Astrocyte (in vitro differentiated cells and primary cell): ENCODE measurements around the gene URB1. TPM values are rescaled to one million over a fixed set of nuclear protein-coding genes. Genes with fewer than 3 reads are reported as not detected.

Experiments
- DNase-seq: peaks from one replicate; pipeline ENCODE4 v3.0.0-alpha.2; 2010; ENCODE audit warnings: low read depth
- FAIRE-seq: peaks from 2 replicates; lab custom pipeline; 2011; peaks lifted over from hg19 to GRCh38; lab: Jason Lieb, UNC
- H2AFZ ChIP-seq: 2 replicates; pipeline ENCODE4 v1.6.0; 2012; ENCODE audit warnings: low read depth, low read length, inconsistent platforms
- H3K27ac ChIP-seq: 2 replicates; pipeline ENCODE4 v1.5.1; 2011; ENCODE audit warnings: low read depth, low read length, inconsistent platforms
- H3K27me3 ChIP-seq: 2 replicates; pipeline ENCODE4 v1.6.0; 2011; ENCODE audit warnings: low read length, inconsistent platforms; ENCODE audit not compliant: insufficient read depth
- H3K36me3 ChIP-seq: 2 replicates; pipeline ENCODE4 v1.5.1; 2011; ENCODE audit warnings: low read length, inconsistent platforms; ENCODE audit not compliant: insufficient read depth
- H3K4me1 ChIP-seq: 2 replicates; pipeline ENCODE4 v1.5.1; 2011; ENCODE audit warnings: low read length, inconsistent platforms; ENCODE audit not compliant: insufficient read depth
- H3K4me2 ChIP-seq: 2 replicates; pipeline ENCODE4 v1.6.0; 2012; ENCODE audit warnings: low read length, inconsistent platforms
- H3K4me3 ChIP-seq: 2 replicates; pipeline ENCODE4 v1.5.1; 2011; ENCODE audit warnings: low read depth, mild to moderate bottlenecking, low read length, inconsistent platforms; ENCODE audit not compliant: insufficient read depth
- H3K79me2 ChIP-seq: 2 replicates; pipeline ENCODE4 v1.6.0; 2012; ENCODE audit warnings: mild to moderate bottlenecking, low read length, inconsistent platforms; ENCODE audit not compliant: insufficient read depth
- H3K9ac ChIP-seq: 2 replicates; pipeline ENCODE4 v1.6.0; 2012; ENCODE audit warnings: mild to moderate bottlenecking, low read length, inconsistent platforms
- H3K9me3 ChIP-seq: 2 replicates; pipeline ENCODE4 v1.5.1; 2012; ENCODE audit warnings: low read depth, mild to moderate bottlenecking, low read length, inconsistent platforms; ENCODE audit not compliant: insufficient read depth
- H4K20me1 ChIP-seq: 2 replicates; pipeline ENCODE4 v1.6.0; 2012; ENCODE audit warnings: low read length, inconsistent platforms; ENCODE audit not compliant: insufficient read depth
- H3K27ac Mint-ChIP-seq: one replicate; pipeline ENCODE4 v1.8.0; 2021; ENCODE audit warnings: mild to moderate bottlenecking, mixed read lengths; ENCODE audit not compliant: unreplicated experiment
- H3K27me3 Mint-ChIP-seq: one replicate; pipeline ENCODE4 v1.8.0; 2021; ENCODE audit warnings: low read depth, mixed read lengths; ENCODE audit not compliant: unreplicated experiment
- H3K36me3 Mint-ChIP-seq: one replicate; pipeline ENCODE4 v1.8.0; 2021; ENCODE audit warnings: low read depth, mixed read lengths; ENCODE audit not compliant: unreplicated experiment
- H3K4me1 Mint-ChIP-seq: one replicate; pipeline ENCODE4 v1.8.0; 2021; ENCODE audit warnings: low read depth, mixed read lengths; ENCODE audit not compliant: unreplicated experiment
- H3K4me3 Mint-ChIP-seq: one replicate; pipeline ENCODE4 v1.8.0; 2021; ENCODE audit warnings: mild to moderate bottlenecking, moderate library complexity, mixed read lengths; ENCODE audit not compliant: unreplicated experiment
- H3K9me3 Mint-ChIP-seq: one replicate; pipeline ENCODE4 v1.8.0; 2021; ENCODE audit warnings: mild to moderate bottlenecking, mixed read lengths; ENCODE audit not compliant: unreplicated experiment
- EZH2 ChIP-seq: IDR thresholded peaks from 2 replicates; pipeline ENCODE4 v1.6.1; 2012; ENCODE audit warnings: mild to moderate bottlenecking, low read length, inconsistent platforms; ENCODE audit not compliant: insufficient read depth
- total RNA-seq: library from RNA; stranded (reverse); gene quantifications from 2 replicates; pipeline ENCODE4 v1.2.1, GENCODE V29; 2021
- TF ChIP-seq, protein P1 (sequence below): IDR thresholded peaks from 2 replicates; pipeline ENCODE4 v1.5.1; 2011; ENCODE audit warnings: low read depth, mild to moderate bottlenecking, inconsistent platforms, low read length, moderate library complexity; ENCODE audit not compliant: insufficient read depth

URB1 gene
- total RNA-seq, 1 donor from 2014 or later, result 19.2 TPM

DNA sequence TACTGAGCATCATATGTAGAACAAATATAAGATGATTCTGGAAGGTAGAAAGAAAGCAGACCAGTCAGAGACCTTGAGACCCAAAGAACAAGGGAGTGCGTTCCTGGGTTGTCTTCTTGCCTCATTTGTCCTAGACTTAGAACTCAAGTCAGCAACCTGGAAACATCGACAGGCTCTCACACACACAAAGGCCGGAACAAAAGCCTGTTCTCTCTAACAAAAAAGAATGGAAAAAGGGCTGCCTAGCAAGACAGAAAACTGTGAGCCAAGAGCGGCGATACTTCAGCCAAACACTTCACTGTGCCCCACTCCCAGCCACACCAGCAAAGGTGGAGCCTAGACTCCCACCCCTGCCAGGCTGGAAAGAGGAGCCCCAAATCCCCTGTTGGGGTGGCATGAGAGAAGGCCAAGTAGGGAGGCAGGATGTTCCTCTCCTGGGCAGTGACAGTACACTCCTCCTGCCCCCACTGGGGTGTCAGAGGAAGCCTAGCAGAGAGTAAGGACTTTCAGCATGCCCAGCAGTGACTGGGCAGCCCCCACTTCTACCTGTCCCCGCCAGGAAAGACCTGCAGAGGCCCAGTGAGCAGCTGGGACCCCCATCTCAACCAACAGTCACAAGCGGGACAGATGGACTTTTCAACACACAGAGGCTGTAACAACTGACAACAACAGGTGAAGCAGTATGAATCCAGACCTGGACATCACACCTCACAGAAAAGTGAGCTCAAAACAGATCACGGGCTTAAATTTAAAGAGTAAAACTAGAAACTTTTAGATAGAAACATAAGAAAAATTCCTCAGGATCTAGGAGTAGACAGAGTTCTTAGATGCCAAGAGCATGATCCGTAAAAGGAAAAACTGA, 61.1 kb downstream of the URB1 start:
- Mint-ChIP-seq H3K36me3 (peaks cover 14% of the 10 kb centered on the region), H3K9me3 (no peaks in the 10 kb centered on the region)

DNA sequence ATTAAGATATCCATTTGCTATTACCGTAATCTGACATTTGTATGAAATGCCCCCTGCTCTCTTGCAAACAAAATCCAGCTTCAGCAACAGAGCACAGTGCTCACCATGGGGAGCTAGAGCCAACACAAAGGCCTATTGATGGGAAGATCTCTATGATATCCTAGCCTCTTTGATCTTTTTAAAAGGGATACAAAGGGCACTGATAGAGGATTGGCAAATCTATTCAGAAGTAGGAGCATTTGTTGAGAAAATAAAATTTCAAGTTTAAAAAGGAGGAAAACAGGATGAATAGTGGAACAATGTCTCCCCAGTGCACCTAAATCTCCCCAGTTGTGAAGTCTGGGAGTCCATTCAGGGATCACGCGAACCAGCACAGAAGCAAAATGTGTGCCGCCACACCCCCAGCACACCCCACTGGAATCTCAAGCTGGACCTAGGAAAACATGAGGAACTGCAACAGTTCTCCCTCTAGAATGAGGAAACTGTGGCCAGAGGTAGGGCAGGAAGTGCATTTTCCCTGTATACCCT, 62.0 kb downstream of the URB1 start:
- H3K4me3 ChIP-seq, result no peak overlapping the region
- peaks cover 16% of the 10 kb centered on the region for H3K4me1 ChIP-seq
- H3K9me3 ChIP-seq, result no peaks in the 10 kb centered on the region
- Mint-ChIP-seq H3K27ac (no peak overlapping the region), H3K27me3 (no peaks in the 10 kb centered on the region), H3K36me3 (peaks cover 14% of the 10 kb centered on the region), H3K4me1 (peaks cover 18% of the 10 kb centered on the region), H3K4me3 (no peak overlapping the region), H3K9me3 (no peaks in the 10 kb centered on the region)
- H3K36me3 ChIP-seq, result peaks cover 26% of the 10 kb centered on the region
- no peaks in the 10 kb centered on the region for H3K27me3 ChIP-seq
- no peaks in the 10 kb centered on the region for H3K79me2 ChIP-seq
- H3K27ac ChIP-seq, result no peak overlapping the region
- TF ChIP-seq, protein P1, sequence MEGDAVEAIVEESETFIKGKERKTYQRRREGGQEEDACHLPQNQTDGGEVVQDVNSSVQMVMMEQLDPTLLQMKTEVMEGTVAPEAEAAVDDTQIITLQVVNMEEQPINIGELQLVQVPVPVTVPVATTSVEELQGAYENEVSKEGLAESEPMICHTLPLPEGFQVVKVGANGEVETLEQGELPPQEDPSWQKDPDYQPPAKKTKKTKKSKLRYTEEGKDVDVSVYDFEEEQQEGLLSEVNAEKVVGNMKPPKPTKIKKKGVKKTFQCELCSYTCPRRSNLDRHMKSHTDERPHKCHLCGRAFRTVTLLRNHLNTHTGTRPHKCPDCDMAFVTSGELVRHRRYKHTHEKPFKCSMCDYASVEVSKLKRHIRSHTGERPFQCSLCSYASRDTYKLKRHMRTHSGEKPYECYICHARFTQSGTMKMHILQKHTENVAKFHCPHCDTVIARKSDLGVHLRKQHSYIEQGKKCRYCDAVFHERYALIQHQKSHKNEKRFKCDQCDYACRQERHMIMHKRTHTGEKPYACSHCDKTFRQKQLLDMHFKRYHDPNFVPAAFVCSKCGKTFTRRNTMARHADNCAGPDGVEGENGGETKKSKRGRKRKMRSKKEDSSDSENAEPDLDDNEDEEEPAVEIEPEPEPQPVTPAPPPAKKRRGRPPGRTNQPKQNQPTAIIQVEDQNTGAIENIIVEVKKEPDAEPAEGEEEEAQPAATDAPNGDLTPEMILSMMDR, result no peak
- TF ChIP-seq EZH2, result no peak
- H3K9ac ChIP-seq, result no peak overlapping the region
- no peak for FAIRE-seq
- DNase-seq, result no peak
- no peak overlapping the region for H2AFZ ChIP-seq
- no peak overlapping the region for H3K4me2 ChIP-seq
- H4K20me1 ChIP-seq, result peaks cover 22% of the 10 kb centered on the region

More for the DNA sequence above, 61.1 kb downstream of the URB1 start:
- Histone ChIP-seq H3K36me3 (peaks cover 27% of the 10 kb centered on the region), H3K79me2 (no peaks in the 10 kb centered on the region), H3K9ac (no peak overlapping the region), H4K20me1 (peaks cover 26% of the 10 kb centered on the region), H3K9me3 (no peaks in the 10 kb centered on the region), H3K4me1 (peaks cover 25% of the 10 kb centered on the region), H3K27me3 (no peaks in the 10 kb centered on the region), H3K27ac (no peak overlapping the region), H3K4me3 (no peak overlapping the region), H3K4me2 (no peak overlapping the region), H2AFZ (no peak overlapping the region)
- Mint-ChIP-seq H3K4me1 (peaks cover 26% of the 10 kb centered on the region), H3K4me3 (no peak overlapping the region), H3K27me3 (no peaks in the 10 kb centered on the region), H3K27ac (no peak overlapping the region)
- FAIRE-seq (no peak), DNase-seq (no peak)
- no peak for TF ChIP-seq EZH2
- TF ChIP-seq, protein P1, result no peak
